Ishikawa (cell line): ENCODE measurements around the gene EBP.

ENCODE experiments used
- CEBPB ChIP-seq: IDR thresholded peaks from 2 replicates; pipeline ENCODE4 v1.6.1; 2012
- CREB1 ChIP-seq: IDR thresholded peaks from 2 replicates; pipeline ENCODE4 v1.6.1; 2012; ENCODE audit warnings: low read depth
- EP300 ChIP-seq: IDR thresholded peaks from 2 replicates; pipeline ENCODE4 v1.6.1; 2012; ENCODE audit warnings: borderline replicate concordance
- FOXM1 ChIP-seq: IDR thresholded peaks from 2 replicates; pipeline ENCODE4 v1.6.1; 2012; ENCODE audit warnings: low read depth, borderline replicate concordance
- NFIC ChIP-seq: IDR thresholded peaks from 2 replicates; pipeline ENCODE4 v1.6.1; 2012
- REST ChIP-seq: IDR thresholded peaks from 2 replicates; pipeline ENCODE4 v1.6.1; 2012; ENCODE audit warnings: low read depth, mild to moderate bottlenecking
- TAF1 ChIP-seq: IDR thresholded peaks from 2 replicates; pipeline ENCODE4 v1.6.1; 2012; ENCODE audit warnings: low read depth, mild to moderate bottlenecking
- TCF12 ChIP-seq: IDR thresholded peaks from 2 replicates; pipeline ENCODE4 v1.6.1; 2012; ENCODE audit warnings: low read depth
- TEAD4 ChIP-seq: IDR thresholded peaks from 2 replicates; pipeline ENCODE4 v1.6.1; 2012
- USF1 ChIP-seq: IDR thresholded peaks from 2 replicates; pipeline ENCODE4 v1.6.1; 2012

- TF ChIP-seq TEAD4 (no peak), TAF1 (no peak), REST (no peak), NFIC (no peak), FOXM1 (no peak), CEBPB (no peak), TCF12 (no peak), EP300 (no peak), CREB1 (no peak), USF1 (no peak)
Observed at GRCh38 chrX:48569958-48570357, 48.4 kb downstream of the EBP start.
